Fibroblast of villous mesenchyme (primary cell): ENCODE measurements around the gene PSEN1. TPM values are rescaled to one million over a fixed set of nuclear protein-coding genes. Genes with fewer than 3 reads are reported as not detected.

Source experiments
- DNase-seq: peaks from one replicate; pipeline ENCODE4 v3.0.0-alpha.2; 2010; ENCODE audit warnings: low read depth
- H3K4me3 ChIP-seq: 2 replicates; pipeline ENCODE4 v1.5.1; 2011; ENCODE audit warnings: low read depth, mild to moderate bottlenecking, low read length
- CTCF ChIP-seq: IDR thresholded peaks from 2 replicates; pipeline ENCODE4 v1.5.1; 2012; ENCODE audit warnings: low read depth, mild to moderate bottlenecking, low read length; ENCODE audit not compliant: insufficient read depth
- total RNA-seq: library from RNA; depleted of rRNA; stranded (reverse); fragments of >200 nt; gene quantifications from 2 replicates; pipeline ENCODE4 v1.2.3, GENCODE V29; 2012

The PSEN1 gene
- total RNA-seq, 1 donor = 57.4 TPM

- TF ChIP-seq CTCF = no peak
- H3K4me3 ChIP-seq = no peak overlapping the region
- DNase-seq = no peak
Measured at GRCh38 chr14:73241481-73242165, 105.3 kb downstream of the PSEN1 start.

- peak; percentile 69 for DNase-seq
- TF ChIP-seq CTCF = no peak
Measured at GRCh38 chr14:73242357-73242901, 106.1 kb downstream of the PSEN1 start.

GRCh38 chr14:73243341-73243740, 107.0 kb downstream of the PSEN1 start:
- no peak overlapping the region for H3K4me3 ChIP-seq
- no peak for TF ChIP-seq CTCF
- DNase-seq = no peak

More at GRCh38 chr14:73242357-73242901, 106.1 kb downstream of the PSEN1 start:
- peak overlapping the region; percentile 9 for H3K4me3 ChIP-seq

- no peak overlapping the region for H3K4me3 ChIP-seq
- no peak for TF ChIP-seq CTCF
- no peak for DNase-seq
Measured at GRCh38 chr14:73243748-73244147, 107.4 kb downstream of the PSEN1 start.

GRCh38 chr14:73244541-73245290, 108.4 kb downstream of the PSEN1 start:
- peak overlapping the region; percentile 63 for H3K4me3 ChIP-seq
- DNase-seq = no peak
- no peak for TF ChIP-seq CTCF

GRCh38 chr14:73245480-73246325, 109.4 kb downstream of the PSEN1 start:
- H3K4me3 ChIP-seq = peak overlapping the region; percentile 63
- TF ChIP-seq CTCF = no peak
- DNase-seq = no peak
